ENCODE results near the gene PLAAT3.

The PLAAT3 gene

DNA sequence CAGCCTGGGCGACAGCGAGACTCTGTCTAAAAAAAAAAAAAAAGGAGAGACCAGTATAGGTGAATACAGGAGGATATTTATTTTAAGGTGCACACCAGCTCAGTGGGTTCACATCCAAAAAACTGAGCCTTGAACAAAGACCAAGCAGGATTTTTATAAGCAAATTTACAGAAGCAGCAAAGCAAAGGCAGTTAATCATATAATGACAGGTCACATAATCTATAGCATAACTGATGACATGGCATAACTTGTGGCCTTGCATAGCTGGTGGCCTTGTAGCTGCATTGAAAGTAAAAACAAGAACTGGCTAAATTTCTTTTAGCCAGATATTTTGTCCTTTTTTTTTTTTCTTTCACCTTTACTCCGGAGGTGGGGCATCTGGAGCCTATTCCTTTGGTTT, 2.7 kb upstream of the PLAAT3 start:
- TF ChIP-seq, protein P1, sequence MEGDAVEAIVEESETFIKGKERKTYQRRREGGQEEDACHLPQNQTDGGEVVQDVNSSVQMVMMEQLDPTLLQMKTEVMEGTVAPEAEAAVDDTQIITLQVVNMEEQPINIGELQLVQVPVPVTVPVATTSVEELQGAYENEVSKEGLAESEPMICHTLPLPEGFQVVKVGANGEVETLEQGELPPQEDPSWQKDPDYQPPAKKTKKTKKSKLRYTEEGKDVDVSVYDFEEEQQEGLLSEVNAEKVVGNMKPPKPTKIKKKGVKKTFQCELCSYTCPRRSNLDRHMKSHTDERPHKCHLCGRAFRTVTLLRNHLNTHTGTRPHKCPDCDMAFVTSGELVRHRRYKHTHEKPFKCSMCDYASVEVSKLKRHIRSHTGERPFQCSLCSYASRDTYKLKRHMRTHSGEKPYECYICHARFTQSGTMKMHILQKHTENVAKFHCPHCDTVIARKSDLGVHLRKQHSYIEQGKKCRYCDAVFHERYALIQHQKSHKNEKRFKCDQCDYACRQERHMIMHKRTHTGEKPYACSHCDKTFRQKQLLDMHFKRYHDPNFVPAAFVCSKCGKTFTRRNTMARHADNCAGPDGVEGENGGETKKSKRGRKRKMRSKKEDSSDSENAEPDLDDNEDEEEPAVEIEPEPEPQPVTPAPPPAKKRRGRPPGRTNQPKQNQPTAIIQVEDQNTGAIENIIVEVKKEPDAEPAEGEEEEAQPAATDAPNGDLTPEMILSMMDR (IDR thresholded peaks at IDR 0.05; ENCODE audit: low read depth, low read length): no peak
- no peak overlapping the region for H3K4me3 ChIP-seq (ENCODE audit: low read depth, low read length)

DNA sequence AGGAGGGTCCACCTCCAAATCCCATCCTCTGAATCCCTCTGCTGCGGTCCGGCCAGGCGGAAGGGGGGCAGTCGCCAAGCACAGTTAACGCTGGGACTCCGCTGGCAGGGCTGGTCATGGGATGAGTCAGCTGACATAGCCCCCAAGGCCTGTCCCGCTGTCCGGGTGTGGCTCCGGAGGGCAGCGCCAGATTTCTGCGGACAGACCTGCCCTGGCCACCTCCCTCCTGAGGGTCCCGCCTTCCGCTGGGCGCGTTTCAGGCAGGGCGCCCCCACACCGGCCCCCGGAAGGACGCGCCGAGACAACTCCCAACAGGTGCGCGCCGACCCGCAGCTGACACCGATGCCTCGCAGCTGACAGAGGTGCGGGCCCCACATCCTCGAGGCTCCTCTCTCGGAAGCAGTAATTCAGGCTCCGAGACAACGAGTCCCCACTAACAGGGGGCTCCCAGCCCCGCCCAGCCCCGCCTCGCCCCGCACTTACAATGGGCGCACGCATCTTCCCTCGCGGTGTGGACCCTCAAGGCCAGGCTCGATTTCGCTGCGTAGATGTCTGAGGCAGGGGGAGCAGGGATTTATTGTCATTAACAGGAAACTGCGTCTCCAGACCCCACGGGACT, 607 bp downstream of the PLAAT3 start:
- H3K4me3 ChIP-seq (ENCODE audit: low read depth, low read length): peak overlapping the region; percentile 69
- TF ChIP-seq, protein P1 (IDR thresholded peaks at IDR 0.05; ENCODE audit: low read depth, low read length): no peak

DNA sequence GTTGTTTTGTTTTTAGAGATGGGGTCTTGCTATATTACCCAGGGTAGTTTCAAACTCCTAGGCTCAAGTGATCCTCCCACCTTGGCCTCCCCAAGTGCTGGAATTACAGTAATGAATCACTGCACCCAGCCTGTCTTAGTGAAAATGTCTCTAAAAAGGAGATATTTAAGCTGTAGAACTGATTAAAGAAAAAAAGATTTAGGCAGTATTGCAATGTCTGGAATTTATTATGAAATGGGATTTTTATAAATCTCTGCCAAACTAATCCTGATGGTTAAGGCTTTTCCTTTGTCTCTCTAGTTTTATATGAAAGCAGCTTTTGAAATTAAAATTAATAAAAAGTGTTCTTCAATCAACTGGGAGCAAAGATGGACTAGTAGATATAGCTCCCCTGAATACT, 2.1 kb downstream of the PLAAT3 start:
- H3K4me3 ChIP-seq (ENCODE audit: low read depth, low read length): no peak overlapping the region
- TF ChIP-seq, protein P1 (IDR thresholded peaks at IDR 0.05; ENCODE audit: low read depth, low read length): no peak

DNA sequence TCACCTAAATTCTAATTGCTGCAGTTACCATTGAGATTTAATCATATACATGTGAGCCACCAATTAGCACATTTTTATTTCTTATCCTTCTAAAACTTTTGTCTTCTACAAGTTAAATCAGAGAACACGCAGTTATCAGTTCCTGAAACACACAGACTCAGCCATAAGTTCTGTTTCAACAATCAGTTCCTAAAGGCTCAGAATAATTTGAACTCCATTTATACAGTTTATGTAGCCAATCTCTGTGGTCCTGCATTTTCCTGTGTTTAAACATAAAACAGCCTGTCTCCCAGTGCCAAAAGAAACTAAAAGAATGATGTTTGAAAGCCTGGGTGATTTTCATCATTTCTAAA, 2.9 kb downstream of the PLAAT3 start:
- TF ChIP-seq, protein P1 (IDR thresholded peaks at IDR 0.05; ENCODE audit: low read depth, low read length): no peak
- no peak overlapping the region for H3K4me3 ChIP-seq (ENCODE audit: low read depth, low read length)

DNA sequence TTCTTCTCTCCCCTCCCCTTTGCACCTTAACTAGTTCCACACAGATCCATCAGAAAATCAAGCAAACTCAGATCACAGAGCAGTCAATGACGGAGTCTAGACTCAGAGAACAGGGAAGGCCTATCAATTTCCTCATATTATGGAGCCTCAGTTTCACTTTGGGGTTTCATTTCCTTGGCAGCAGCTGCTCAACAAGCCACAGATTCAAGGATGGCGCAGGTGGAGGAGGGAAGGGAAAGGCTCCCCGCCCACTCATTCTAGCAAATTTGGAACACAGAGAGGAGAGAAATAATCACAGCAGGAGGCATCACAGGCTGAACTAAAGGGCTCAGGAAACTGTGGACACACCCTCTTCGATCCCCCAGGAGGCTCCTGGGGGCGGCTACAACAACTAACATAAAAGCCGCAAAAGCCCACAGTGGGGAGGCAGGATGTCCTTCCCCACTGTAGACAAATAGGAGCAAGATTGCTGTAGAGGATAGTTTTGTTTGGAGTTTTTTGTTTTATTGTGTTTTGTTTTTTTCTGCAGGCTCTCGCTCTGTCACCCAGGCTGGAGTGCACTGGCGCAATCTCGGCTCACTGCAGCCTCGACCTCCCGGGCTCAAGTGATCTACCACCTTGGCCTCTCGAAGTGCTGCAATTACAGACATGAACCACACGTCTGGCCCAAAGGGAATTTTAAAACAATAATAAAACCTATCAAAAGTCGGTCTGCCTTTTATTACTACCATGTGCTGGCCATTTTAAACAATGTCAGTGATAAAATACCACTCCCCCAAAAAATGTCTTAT, 3.4 kb downstream of the PLAAT3 start:
- H3K4me3 ChIP-seq (ENCODE audit: low read depth, low read length): no peak overlapping the region
- TF ChIP-seq, protein P1 (IDR thresholded peaks at IDR 0.05; ENCODE audit: low read depth, low read length): no peak

DNA sequence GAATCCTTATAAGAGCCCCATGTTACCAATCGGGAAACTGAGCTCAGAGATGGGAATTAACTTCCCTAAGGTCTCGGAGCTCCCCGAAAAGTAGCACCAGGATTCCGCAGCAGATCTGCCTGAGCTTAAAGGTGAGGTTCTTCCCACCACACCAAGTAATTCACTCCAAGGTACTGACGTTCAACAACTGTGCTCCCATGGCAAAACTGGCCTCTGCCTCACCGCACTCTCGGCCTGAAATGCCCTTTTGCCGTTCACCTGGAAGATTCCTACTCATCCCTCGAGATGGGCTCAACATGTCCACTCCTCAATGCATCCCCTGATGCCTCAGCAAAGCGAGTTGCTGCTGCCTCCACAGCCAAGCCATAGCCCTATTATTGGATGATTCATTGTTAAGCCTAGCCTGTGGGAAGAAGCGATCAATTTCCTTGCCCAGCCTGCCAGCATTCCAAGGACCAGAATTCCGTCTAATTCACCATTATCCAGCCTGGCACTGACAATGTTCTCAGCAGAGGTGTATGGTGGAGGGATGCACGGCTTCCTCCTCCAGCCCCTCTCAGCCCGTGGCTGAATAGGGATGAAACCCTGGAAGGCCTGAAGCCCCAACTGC, 4.2 kb downstream of the PLAAT3 start:
- TF ChIP-seq, protein P1 (IDR thresholded peaks at IDR 0.05; ENCODE audit: low read depth, low read length): no peak
- H3K4me3 ChIP-seq (ENCODE audit: low read depth, low read length): no peak overlapping the region

DNA sequence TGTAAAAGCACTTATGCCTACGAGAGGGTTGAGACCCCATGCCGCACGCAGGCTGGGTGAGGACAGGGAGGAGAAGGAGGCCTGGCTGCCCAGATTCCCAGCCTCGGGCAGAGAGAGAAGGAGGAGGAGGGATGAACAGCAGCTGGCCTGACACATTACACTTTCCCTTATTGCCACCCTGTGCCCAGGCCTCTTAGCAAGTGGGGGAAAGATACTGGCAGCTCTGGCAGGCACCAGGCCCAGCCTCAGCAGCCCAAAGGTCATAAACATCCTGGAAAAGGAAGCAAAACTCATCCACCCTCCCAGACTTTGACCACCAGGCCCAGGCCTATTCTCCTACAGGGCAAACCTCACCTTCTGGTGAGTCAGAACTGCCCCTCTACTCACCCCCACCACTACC, 4.7 kb downstream of the PLAAT3 start:
- no peak overlapping the region for H3K4me3 ChIP-seq (ENCODE audit: low read depth, low read length)
- TF ChIP-seq, protein P1 (IDR thresholded peaks at IDR 0.05; ENCODE audit: low read depth, low read length): no peak

Data from WI38 (cell line).